ENCODE results near the gene SDC4. TPM values are rescaled to one million over a fixed set of nuclear protein-coding genes. Genes with fewer than 3 reads are reported as not detected.

The SDC4 gene, protein sequence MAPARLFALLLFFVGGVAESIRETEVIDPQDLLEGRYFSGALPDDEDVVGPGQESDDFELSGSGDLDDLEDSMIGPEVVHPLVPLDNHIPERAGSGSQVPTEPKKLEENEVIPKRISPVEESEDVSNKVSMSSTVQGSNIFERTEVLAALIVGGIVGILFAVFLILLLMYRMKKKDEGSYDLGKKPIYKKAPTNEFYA
- 88.3 and 88.4 TPM in 2 replicates for total RNA-seq (2014; rRNA removed; shearing (Covaris generic))

DNA sequence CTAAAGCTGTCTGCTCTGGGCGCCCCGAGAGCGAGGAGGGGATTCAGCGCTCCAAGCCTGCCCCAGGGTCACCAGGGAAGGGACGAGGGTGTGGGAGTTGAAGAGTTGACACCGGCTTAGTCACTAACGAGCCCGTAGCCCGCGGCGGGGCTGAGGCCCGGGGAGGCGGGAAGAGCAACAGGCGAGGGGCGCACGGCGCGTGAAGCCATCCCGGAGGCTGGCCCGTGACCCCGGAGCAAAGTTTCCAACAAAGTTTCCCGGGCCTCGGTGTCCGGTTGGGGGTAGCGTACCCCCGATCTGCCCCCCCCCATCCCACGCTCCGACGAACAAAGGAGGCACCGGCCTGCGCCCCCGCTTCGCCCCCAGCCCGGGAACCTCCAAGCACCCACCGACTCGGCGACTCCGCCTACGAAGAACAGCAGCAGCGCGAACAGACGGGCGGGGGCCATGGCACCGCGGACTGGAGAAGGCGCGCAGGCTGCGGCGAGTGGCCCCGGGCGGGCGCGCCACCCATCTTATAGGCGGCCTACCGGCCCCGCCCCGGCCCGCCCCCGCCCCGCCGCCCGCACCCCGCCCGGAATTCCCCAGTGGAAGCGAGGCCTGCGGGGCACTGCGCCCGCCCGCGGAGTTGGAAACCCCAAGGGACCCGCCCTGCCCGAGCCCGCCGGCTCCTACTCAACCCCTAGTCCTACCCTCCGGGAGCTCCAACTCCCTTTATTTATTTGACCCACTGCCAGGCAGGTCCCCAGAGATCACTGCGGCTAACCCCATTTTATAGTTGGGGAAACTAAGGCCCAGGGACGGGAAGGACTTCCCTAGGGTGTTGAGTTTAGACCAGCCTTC is at the start of gene SDC4:
SDC4 (minus strand) TSS at position 489 of the 843 bp plus-strand sequence; CDS start at position 449, 40 bp downstream.
- peak; percentile 51 for DNase-seq (ENCODE audit: low spot score)

DNA sequence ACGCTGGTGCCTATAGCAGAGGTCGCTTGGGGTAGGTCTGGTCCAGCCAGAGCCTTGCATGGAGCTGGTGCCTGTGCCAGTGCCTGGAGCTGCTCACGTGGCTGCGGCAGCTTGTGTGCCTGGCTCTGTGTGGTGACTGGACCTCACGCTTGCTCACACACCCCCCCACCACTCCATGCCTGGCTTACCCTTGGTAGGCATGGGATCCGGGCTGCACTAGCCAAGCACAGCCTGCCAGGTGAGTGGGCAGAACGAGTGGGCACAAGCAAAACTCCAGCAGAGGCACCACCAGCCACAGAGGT is 46.8 kb upstream of the SDC4 start:
- no peak for DNase-seq (ENCODE audit: low spot score)

- DNase-seq (ENCODE audit: low spot score): no peak
These were observed 46.2 kb upstream of the SDC4 start for GRCh38 chr20:45394221-45395113.

DNA sequence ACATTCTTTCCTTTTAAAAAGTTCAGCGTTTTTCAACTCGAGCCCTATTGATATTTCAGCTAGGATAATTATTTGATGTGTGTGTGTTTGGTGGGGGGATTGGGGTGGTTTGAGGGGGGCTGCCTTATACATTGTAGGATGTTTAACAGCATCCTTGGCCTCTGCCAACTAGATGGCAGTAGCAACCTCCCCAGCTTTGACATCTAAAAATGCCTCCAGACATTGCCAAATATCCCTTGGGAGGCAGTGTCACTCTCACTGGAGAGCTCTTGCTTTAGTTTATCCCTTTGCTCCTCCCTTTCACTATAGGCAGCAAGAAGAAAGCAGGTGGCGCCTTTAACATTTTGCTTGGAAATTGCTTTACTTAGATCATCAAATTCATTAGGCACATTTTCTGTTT is 44.5 kb upstream of the SDC4 start:
- DNase-seq (ENCODE audit: low spot score): no peak

DNA sequence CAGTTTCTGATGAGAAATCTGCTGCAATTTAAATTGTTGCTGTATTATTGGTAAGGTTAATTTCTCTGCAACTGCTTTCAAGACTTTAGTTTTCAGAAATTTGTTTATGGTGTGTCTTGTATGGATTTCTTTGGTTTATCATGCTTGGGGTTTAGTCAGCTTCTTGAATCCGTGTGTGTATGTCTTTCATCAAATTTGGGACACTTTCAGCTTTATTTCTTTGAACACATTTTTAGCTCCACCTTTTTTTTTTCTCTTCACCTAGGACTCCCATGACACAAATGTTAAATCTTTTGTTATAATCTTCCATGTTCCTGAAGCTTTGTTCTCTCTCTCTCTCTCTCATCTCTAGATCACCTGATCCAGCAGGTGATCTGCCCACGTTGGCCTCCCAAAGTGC is 43.3 kb upstream of the SDC4 start:
- no peak for DNase-seq (ENCODE audit: low spot score)

- no peak for DNase-seq (ENCODE audit: low spot score)
These were observed 42.7 kb upstream of the SDC4 start for GRCh38 chr20:45390931-45391330.

DNA sequence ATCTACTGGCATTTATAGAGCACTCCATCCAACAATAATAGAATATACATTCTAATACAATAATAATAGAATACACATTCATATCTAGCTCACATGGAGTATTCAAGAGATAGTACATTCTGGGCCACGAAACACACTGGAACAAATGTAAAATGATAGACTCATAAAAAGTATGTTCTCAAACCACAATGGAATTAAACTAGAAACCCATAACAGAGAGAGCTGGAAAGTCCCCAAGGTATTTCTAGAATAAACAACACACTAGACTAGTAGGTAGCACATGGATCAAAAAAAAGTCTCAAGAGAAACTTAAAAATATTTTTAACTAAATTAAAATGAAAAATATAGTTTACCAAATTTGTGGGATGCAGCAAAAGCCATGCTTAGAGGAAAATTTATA is 39.0 kb upstream of the SDC4 start:
- DNase-seq (ENCODE audit: low spot score): no peak

- no peak for DNase-seq (ENCODE audit: low spot score)
These were observed 30.0 kb upstream of the SDC4 start, which contains the start of gene TP53TG5 for GRCh38 chr20:45378191-45378590. TP53TG5 (minus strand) TSS chr20:45378325; CDS start chr20:45378236, 89 bp downstream.

GRCh38 chr20:45377269-45377668 is 29.0 kb upstream of the SDC4 start:
- no peak for DNase-seq (ENCODE audit: low spot score)

DNA sequence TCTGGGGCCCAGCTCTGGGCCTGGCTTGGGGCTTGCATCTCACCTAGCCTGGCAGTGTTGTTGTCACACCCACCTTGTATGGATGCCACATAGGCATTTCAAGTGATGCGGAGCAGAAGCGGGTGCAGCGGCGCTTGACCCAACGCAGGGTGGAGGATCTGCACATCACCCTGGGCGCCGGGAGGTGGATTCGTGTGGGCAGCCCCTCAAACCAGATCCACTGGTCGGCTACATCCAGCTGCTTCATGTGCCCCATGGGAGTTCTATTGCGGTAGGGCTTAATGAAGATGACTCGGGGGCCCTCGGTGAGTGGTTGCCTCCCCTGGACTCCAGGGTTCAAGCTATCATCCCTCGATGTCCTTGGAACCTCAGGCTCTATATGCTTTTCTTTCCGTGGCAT is 26.7 kb upstream of the SDC4 start:
- no peak for DNase-seq (ENCODE audit: low spot score)

DNA sequence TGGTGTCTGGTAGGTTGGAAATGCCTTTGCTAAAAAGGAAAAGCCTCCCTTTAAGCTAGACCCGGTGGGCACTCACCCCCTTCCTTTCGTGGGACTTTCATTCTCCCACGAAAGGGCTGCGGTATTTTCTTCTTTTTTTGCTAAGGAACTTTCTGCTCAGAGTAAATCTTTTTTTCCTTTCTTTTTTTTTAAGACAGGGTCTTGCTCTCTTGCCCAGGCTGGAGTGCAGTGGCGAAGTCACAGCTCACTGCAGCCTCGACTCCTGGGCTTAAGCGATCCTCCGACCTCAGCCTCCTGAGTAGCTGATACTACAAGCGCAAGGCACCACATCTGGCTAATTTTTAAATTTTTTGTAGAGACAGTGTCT is 25.9 kb upstream of the SDC4 start:
- no peak for DNase-seq (ENCODE audit: low spot score)

DNA sequence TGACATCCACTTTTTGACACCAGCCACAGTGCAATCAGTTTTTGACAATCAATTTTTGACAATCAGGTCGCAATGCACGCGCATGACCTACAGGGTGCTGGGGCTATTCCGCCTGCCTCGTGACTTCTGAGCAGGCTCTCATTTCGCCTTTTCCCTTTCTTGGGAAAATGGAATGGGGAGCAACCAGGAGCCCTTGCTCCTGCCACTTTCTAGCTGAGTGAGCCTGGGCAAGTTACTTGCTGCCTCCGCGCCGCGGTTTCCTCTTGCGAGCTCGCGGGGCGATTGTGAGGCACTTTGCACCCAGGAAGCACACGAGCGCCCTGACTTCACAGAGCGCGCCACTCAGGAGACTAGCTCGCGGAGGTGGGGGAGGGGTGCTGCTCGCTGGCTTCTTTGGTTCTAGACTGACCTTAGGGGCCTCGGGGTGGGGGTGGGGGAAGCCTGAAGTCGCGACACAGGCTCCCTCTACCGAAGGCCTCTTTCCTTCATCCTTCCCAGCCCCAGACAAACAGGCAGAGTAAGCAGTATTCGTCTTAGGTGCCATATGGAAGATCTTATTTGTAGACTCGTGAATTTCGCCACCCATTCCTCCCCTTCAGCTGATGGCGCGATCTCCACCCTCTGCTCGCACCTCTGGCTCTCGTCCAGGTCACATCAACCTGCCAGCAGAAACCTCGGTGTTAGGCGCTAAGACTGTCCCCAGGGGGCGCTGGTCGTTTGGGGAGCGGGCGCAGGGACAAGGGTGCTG is 25.3 kb upstream of the SDC4 start:
- DNase-seq (ENCODE audit: low spot score): peak; percentile 33

- DNase-seq (ENCODE audit: low spot score): no peak
These were observed 24.6 kb upstream of the SDC4 start for GRCh38 chr20:45372646-45373352.

DNA sequence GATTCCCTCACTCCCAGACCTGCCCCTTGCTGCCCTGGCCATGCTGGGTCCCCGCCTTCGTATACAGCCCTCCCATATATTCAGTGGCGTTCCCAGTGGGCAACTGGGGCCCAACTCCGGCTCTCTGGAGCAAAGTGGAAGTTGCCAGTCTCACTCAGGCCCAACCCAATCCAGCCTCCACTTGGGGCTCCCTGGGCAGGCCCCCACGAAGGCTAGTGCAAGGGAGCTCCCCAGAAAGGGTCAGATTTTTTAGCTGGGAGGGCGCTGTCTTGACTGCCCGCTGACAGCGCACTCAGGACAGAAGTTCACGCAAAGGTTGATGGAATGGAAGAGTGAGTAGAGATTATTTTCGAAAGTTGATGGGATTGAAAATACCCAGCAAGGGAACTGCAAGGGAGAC is 24.0 kb upstream of the SDC4 start:
- DNase-seq (ENCODE audit: low spot score): no peak

GRCh38 chr20:45370571-45371160 is 22.4 kb upstream of the SDC4 start:
- no peak for DNase-seq (ENCODE audit: low spot score)

DNA sequence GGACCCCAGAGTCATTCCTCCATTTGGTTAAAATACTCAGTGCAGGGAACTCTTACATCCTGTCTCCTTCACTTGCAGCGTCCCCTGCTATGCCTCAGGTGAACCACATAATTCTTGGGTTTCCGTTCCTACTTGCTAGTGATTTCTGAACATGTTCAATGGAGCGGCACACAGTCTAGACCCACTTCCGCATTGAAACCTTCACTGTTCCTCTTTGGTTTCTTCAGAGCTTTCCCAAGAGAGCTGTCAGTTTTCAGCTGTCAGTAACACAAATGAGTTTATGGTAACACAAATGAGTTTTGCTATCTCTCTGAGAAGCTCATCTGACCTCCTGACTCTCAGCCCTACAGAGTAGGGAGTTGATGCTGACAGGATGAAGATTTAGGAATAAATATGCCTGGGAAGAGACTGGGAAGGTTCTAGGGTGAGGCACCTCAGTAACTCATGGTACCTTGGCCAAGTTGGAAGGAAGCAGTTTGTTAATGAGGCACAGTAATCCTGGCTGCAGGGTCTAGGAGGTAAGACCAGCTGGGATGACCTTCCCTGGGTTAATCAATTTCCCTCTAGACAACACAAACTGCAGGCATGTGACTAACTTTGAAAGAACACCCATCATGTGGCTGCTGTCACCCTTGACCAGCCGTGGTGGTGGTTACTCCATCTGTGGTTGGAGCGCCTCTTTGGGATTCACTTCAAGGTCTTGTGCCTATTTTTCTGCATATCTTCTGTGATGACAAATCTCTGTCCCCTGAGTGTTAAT is 20.2 kb upstream of the SDC4 start:
- DNase-seq (ENCODE audit: low spot score): no peak

DNA sequence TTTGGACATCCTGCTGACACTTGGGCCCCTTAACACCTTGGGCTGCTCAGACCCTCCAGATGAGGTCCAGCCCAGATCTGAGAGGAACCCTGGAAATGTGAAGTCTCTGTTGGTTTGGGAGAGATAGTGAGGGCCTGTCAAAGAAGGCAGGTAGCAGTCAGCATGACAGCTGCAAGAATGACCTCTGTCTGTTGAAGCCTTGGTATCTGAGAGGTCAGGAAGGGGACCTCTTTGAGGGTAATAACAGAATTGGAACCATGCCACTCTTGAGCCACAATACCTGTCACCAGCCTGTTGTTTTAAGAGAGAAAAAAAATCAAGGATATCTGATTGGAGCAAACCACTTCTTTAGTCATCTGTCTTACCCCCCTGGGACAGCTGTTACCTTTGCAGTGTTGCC is 18.9 kb upstream of the SDC4 start:
- DNase-seq (ENCODE audit: low spot score): no peak

DNA sequence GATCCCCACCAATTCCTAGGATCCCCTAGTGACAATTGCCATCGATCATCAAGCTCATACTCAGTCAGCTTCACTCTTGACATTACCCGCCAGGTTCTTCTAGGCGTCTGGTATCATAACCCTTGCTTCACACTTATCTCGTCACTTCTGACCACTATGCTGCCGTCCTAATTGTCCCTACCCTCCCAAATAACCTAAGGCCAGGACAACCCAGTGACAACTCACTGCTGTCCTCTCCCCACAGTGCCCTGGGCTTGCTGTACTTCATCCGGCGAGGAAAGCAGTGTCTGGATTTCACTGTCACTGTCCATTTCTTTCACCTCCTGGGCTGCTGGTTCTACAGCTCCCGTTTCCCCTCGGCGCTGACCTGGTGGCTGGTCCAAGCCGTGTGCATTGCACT is 18.4 kb upstream of the SDC4 start:
- no peak for DNase-seq (ENCODE audit: low spot score)

DNA sequence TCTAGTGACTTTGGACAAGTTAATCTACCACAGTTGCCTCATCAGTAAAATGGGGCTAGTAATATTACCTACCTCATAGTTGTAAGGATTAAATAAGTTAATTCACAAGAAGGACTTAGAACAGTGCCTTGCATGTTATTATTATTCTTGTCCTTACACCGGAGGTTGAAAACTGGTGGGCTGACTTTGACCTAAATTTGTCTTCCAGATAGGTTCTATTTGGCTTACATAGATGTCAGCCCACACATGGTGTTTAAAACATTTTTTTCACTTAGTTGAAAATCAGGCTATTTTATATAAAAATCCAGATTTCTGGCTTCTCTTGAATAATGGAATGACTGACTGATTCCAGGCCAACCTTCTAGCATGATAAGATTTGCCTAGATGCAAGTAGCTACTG is 18.0 kb upstream of the SDC4 start:
- no peak for DNase-seq (ENCODE audit: low spot score)

DNA sequence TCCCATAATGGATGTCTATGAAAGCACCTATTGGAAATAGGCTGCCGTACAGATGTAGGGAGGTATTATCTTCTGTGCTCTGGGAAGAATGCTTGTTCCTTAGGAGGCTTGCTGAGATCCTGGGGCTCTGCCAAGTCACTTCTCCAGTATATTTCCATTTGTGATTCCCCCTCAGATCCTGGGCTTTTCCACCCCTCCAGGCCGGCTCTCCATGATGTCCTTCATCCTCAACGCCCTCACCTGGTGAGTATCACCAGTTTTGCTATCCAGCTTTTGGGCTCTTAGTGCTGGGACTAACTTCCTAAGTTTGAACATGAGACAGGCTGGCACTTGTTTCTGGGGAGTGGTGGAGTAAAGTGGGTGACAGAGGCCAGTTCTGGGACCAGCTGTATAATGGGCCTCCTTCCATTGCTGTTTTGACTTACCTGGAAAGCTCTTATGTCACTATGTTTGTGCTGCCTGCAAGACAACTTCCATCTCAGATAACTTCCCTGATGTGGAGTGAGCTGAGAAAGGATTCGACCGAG is 17.3 kb upstream of the SDC4 start:
- DNase-seq (ENCODE audit: low spot score): no peak

All from H4 (cell line).